H9 (cell line): Measurements from ENCODE around the gene PSMD8. TPM values are rescaled to one million over a fixed set of nuclear protein-coding genes. Genes with fewer than 3 reads are reported as not detected.

Source experiments
- DNase-seq: peaks from one replicate; pipeline ENCODE4 v3.0.0-alpha.2; 2017
- H2AFZ ChIP-seq: one replicate; pipeline ENCODE4 v1.6.1; 2013; ENCODE audit warnings: mild to moderate bottlenecking, low read length, control low read depth, moderate library complexity
- H2AK5ac ChIP-seq: 2 replicates; pipeline ENCODE4 v1.6.1; 2013; ENCODE audit warnings: low read length, control low read depth, mixed read lengths; ENCODE audit not compliant: insufficient read length
- H2BK120ac ChIP-seq: one replicate; pipeline ENCODE4 v1.6.1; 2013; ENCODE audit warnings: low read depth, mild to moderate bottlenecking, low read length, control low read depth, inconsistent platforms; ENCODE audit not compliant: poor library complexity, severe bottlenecking
- H2BK12ac ChIP-seq: 2 replicates; pipeline ENCODE4 v1.6.1; 2013; ENCODE audit warnings: low read length, control low read depth, mixed read lengths, low read depth; ENCODE audit not compliant: insufficient read length
- H2BK15ac ChIP-seq: 2 replicates; pipeline ENCODE4 v1.6.1; 2013; ENCODE audit warnings: low read depth, low read length, control low read depth
- H2BK20ac ChIP-seq: one replicate; pipeline ENCODE4 v1.6.1; 2013; ENCODE audit warnings: low read depth, mild to moderate bottlenecking, low read length, control low read depth, inconsistent platforms; ENCODE audit not compliant: poor library complexity, severe bottlenecking
- H2BK5ac ChIP-seq: 2 replicates; pipeline ENCODE4 v1.6.1; 2013; ENCODE audit warnings: low read length, control low read depth, mixed read lengths; ENCODE audit not compliant: insufficient read length
- H3K14ac ChIP-seq: 2 replicates; pipeline ENCODE4 v1.6.1; 2013; ENCODE audit warnings: low read length, control low read depth; ENCODE audit not compliant: insufficient read depth
- H3K18ac ChIP-seq: 2 replicates; pipeline ENCODE4 v1.6.1; 2013; ENCODE audit warnings: low read depth, mild to moderate bottlenecking, mixed read lengths, low read length, control low read depth; ENCODE audit not compliant: insufficient read length
- H3K23ac ChIP-seq: 2 replicates; pipeline ENCODE4 v1.6.1; 2013; ENCODE audit warnings: low read length, control low read depth, mixed read lengths, low read depth; ENCODE audit not compliant: insufficient read length
- H3K23me2 ChIP-seq: 2 replicates; pipeline ENCODE4 v1.6.1; 2013; ENCODE audit warnings: low read depth, mild to moderate bottlenecking, mixed read lengths, low read length, control low read depth; ENCODE audit not compliant: insufficient read length, poor library complexity, severe bottlenecking
- H3K27ac ChIP-seq: 2 replicates; pipeline ENCODE4 v1.5.1; 2013; ENCODE audit warnings: low read length, control low read depth, mixed read lengths, low read depth; ENCODE audit not compliant: insufficient read length
- H3K27me3 ChIP-seq: 2 replicates; pipeline ENCODE4 v1.6.1; 2013; ENCODE audit warnings: low read length, control low read depth, inconsistent platforms; ENCODE audit not compliant: insufficient read depth
- H3K4ac ChIP-seq: 2 replicates; pipeline ENCODE4 v1.6.1; 2013; ENCODE audit warnings: low read depth, mild to moderate bottlenecking, control low read depth, inconsistent platforms, low read length, moderate library complexity
- H3K4me1 ChIP-seq: 2 replicates; pipeline ENCODE4 v1.6.1; 2013; ENCODE audit warnings: low read length, control low read depth, inconsistent platforms; ENCODE audit not compliant: insufficient read depth
- H3K4me2 ChIP-seq: 2 replicates; pipeline ENCODE4 v1.6.1; 2013; ENCODE audit warnings: low read length, control low read depth, mixed read lengths; ENCODE audit not compliant: insufficient read length, insufficient read depth
- H3K56ac ChIP-seq: 2 replicates; pipeline ENCODE4 v1.6.1; 2013; ENCODE audit warnings: low read depth, mild to moderate bottlenecking, mixed read lengths, low read length, control low read depth; ENCODE audit not compliant: insufficient read length
- H3K79me1 ChIP-seq: 2 replicates; pipeline ENCODE4 v1.6.1; 2013; ENCODE audit warnings: low read depth, mild to moderate bottlenecking, moderate library complexity, low read length, control low read depth, inconsistent platforms; ENCODE audit not compliant: insufficient read depth, poor library complexity, severe bottlenecking
- H3K79me2 ChIP-seq: 2 replicates; pipeline ENCODE4 v1.6.1; 2013; ENCODE audit warnings: low read length, control low read depth, inconsistent platforms; ENCODE audit not compliant: insufficient read depth
- H3K9ac ChIP-seq: 2 replicates; pipeline ENCODE4 v1.6.1; 2013; ENCODE audit warnings: low read length, control low read depth, mixed read lengths; ENCODE audit not compliant: insufficient read length; ENCODE audit errors: extremely low read depth
- H3K9me3 ChIP-seq: one replicate; pipeline ENCODE4 v1.6.1; 2013; ENCODE audit warnings: low read depth, low read length, inconsistent platforms; ENCODE audit not compliant: control insufficient read depth
- H3T11ph ChIP-seq: one replicate; pipeline ENCODE4 v1.6.1; 2013; ENCODE audit warnings: mild to moderate bottlenecking, low read length, control low read depth, inconsistent platforms
- H4K20me1 ChIP-seq: one replicate; pipeline ENCODE4 v1.6.1; 2013; ENCODE audit not compliant: control insufficient read depth, insufficient read length, insufficient read depth
- H4K5ac ChIP-seq: 2 replicates; pipeline ENCODE4 v1.6.1; 2013; ENCODE audit warnings: low read depth, mild to moderate bottlenecking, mixed read lengths, low read length, control low read depth; ENCODE audit not compliant: insufficient read length
- H4K8ac ChIP-seq: replicated peaks from 2 replicates; pipeline ENCODE4 v1.6.1; 2013; ENCODE audit warnings: low read length, control low read depth, mixed read lengths, low read depth; ENCODE audit not compliant: insufficient read length
- H4K91ac ChIP-seq: 2 replicates; pipeline ENCODE4 v1.6.1; 2013; ENCODE audit warnings: low read depth, mild to moderate bottlenecking, moderate library complexity, mixed read lengths, low read length, control low read depth; ENCODE audit not compliant: insufficient read length
- H3K27ac Mint-ChIP-seq, 3 experiments: 2 replicates in 2 of 3; 3 replicates in 1 of 3; pipeline ENCODE4 v1.8.0; 2020 to 2021; ENCODE audit warnings: mixed read lengths in 3 of 3, mild to moderate bottlenecking in 1 of 3, moderate library complexity in 1 of 3
- H3K27me3 Mint-ChIP-seq: 2 replicates; pipeline ENCODE4 v1.8.0; 2021; ENCODE audit warnings: low read depth, mild to moderate bottlenecking, moderate library complexity, mixed read lengths
- H3K36me3 Mint-ChIP-seq, 3 experiments: 2 replicates in 2 of 3; 3 replicates in 1 of 3; pipeline ENCODE4 v1.8.0; 2020 to 2021; ENCODE audit warnings: low read depth in 3 of 3, mixed read lengths in 3 of 3; ENCODE audit not compliant: insufficient read depth in 1 of 3
- H3K4me1 Mint-ChIP-seq, 2 experiments: 2 replicates each; pipeline ENCODE4 v1.8.0; 2020; ENCODE audit warnings: mixed read lengths in 2 of 2
- H3K4me3 Mint-ChIP-seq, 2 experiments: 2 replicates in 1 of 2; 3 replicates in 1 of 2; pipeline ENCODE4 v1.8.0; 2020 to 2021; ENCODE audit warnings: mild to moderate bottlenecking in 2 of 2, mixed read lengths in 2 of 2, moderate library complexity in 1 of 2
- H3K9me3 Mint-ChIP-seq, 2 experiments: 2 replicates in 1 of 2; 3 replicates in 1 of 2; pipeline ENCODE4 v1.8.0; 2020; ENCODE audit warnings: mild to moderate bottlenecking in 2 of 2, mixed read lengths in 2 of 2, moderate library complexity in 1 of 2
- WGBS: extraction: QIAGEN DNeasy Blood & Tissue Kit; methylation state at CpG from one replicate; pipeline ENCODE4 v1.1.7; 2013; ENCODE audit warnings: missing lambda C conversion rate, low lambda C conversion rate, mixed read lengths; ENCODE audit not compliant: insufficient read length; ENCODE audit errors: extremely low coverage; 5-methylcytosine and 5-hydroxymethylcytosine counted together
- total RNA-seq: library from RNA; stranded (reverse); gene quantifications from 2 replicates; pipeline ENCODE4 v1.2.1, GENCODE V29; 2021
- TF ChIP-seq, protein P1 (sequence below): fragments of 200-600 bp; sonication (generic); conservative IDR thresholded peaks from 3 replicates; pipeline ENCODE4 v1.8.0; 2021; ENCODE audit warnings: antibody characterized with exemption, mild to moderate bottlenecking

The PSMD8 gene
- total RNA-seq, 1 experiment from 2014 or later = 189 TPM

DNA sequence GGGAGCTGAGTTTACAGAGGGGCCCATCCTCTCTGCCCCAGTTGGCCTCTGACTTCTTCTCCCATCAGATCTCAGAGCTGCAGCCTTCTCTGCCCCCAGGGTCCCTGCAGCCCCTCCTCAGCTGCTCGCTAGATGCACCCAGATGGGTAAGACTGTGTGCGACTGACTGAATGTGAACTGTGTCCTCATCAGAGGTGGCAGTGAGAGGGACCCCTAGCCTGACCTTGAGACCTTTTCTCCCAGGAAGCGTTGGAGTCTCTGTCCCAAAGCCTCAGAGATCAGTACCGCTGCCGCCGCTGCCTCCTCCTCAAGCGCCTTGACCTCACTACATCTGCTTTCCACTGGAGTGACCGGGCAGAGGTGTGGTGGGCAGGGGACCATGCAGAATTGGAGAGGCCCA lies 30.9 kb downstream of the PSMD8 start:
- H3K79me2 ChIP-seq = no peaks in the 10 kb centered on the region
- H3K27me3 ChIP-seq = peaks cover 3% of the 10 kb centered on the region; the same call in 1 of the 2 replicates
- H3K23ac ChIP-seq = no peak overlapping the region
- H4K8ac ChIP-seq = no peak overlapping the region
- no peak overlapping the region for H3K4ac ChIP-seq
- H3K9me3 Mint-ChIP-seq = no peaks in the 10 kb centered on the region
- no peak overlapping the region for H3T11ph ChIP-seq
- no CpG with 5 or more reads among the region's 8 CpGs for WGBS
- no peaks in the 10 kb centered on the region for H4K20me1 ChIP-seq
- H3K4me3 Mint-ChIP-seq = 0 out of 5 replicates have a peak overlapping the region, but pooled peaks of 1 of the 2 experiments have one; percentile 25
- H4K91ac ChIP-seq = no peak overlapping the region
- H3K14ac ChIP-seq = no peak overlapping the region
- H4K5ac ChIP-seq = no peak overlapping the region
- H3K27ac ChIP-seq = no peak overlapping the region
- no peak overlapping the region for H2BK12ac ChIP-seq
- H2BK20ac ChIP-seq = no peak overlapping the region
- peaks cover 3 to 19% (median 17%) of the 10 kb centered on the region in 3 experiments; a peak in 6 of 7 replicates for H3K36me3 Mint-ChIP-seq
- TF ChIP-seq, protein P1, sequence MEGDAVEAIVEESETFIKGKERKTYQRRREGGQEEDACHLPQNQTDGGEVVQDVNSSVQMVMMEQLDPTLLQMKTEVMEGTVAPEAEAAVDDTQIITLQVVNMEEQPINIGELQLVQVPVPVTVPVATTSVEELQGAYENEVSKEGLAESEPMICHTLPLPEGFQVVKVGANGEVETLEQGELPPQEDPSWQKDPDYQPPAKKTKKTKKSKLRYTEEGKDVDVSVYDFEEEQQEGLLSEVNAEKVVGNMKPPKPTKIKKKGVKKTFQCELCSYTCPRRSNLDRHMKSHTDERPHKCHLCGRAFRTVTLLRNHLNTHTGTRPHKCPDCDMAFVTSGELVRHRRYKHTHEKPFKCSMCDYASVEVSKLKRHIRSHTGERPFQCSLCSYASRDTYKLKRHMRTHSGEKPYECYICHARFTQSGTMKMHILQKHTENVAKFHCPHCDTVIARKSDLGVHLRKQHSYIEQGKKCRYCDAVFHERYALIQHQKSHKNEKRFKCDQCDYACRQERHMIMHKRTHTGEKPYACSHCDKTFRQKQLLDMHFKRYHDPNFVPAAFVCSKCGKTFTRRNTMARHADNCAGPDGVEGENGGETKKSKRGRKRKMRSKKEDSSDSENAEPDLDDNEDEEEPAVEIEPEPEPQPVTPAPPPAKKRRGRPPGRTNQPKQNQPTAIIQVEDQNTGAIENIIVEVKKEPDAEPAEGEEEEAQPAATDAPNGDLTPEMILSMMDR = no peak
- no peak overlapping the region for H2BK5ac ChIP-seq
- no peak for DNase-seq
- 0 out of 4 replicates have a peak, but pooled peaks cover 0 to 2% of the 10 kb centered on the region in 2 experiments for H3K4me1 Mint-ChIP-seq
- H3K9ac ChIP-seq = no peak overlapping the region
- H3K9me3 ChIP-seq = no peaks in the 10 kb centered on the region
- H3K4me1 ChIP-seq = no peaks in the 10 kb centered on the region
- no peaks in the 10 kb centered on the region for H3K79me1 ChIP-seq
- 0 out of 7 replicates have a peak overlapping the region, but pooled peaks of 1 of the 3 experiments have one; percentile 53 for H3K27ac Mint-ChIP-seq
- H3K23me2 ChIP-seq = peaks cover 5% of the 10 kb centered on the region
- H2AFZ ChIP-seq = no peak overlapping the region
- no peak overlapping the region for H2AK5ac ChIP-seq
- no peak overlapping the region for H2BK120ac ChIP-seq
- H2BK15ac ChIP-seq = no peak overlapping the region
- no peak overlapping the region for H3K18ac ChIP-seq
- H3K56ac ChIP-seq = no peak overlapping the region
- peaks cover 25% of the 10 kb centered on the region for H3K27me3 Mint-ChIP-seq
- H3K4me2 ChIP-seq = no peak overlapping the region
